NCI-H2196 (cell line): ENCODE results near the gene RABGEF1.
"Not testable (repeated sequence)": the region's sequence is repeated elsewhere in the genome, so short reads cannot be mapped to it uniquely, and the experiment has no call there.

Experiments
- DNase-seq: peaks from one replicate; lab custom pipeline; 2025; ENCODE audit not compliant: unreplicated experiment; lab: John Stamatoyannopoulos, UW

Gene RABGEF1

GRCh38 chr7:66764905-66765304 is 24.4 kb downstream of the RABGEF1 start:
- DNase-seq, result not testable (repeated sequence)

- not testable (repeated sequence) for DNase-seq
Measured at GRCh38 chr7:66765322-66766025, 24.9 kb downstream of the RABGEF1 start.

- DNase-seq, result no peak
Measured at GRCh38 chr7:66766041-66766440, 25.5 kb downstream of the RABGEF1 start.

- not testable (repeated sequence) for DNase-seq
Measured at GRCh38 chr7:66767486-66767885, 27.0 kb downstream of the RABGEF1 start.

- no peak for DNase-seq
Measured at GRCh38 chr7:66768865-66769832, 28.6 kb downstream of the RABGEF1 start.

GRCh38 chr7:66769833-66770512 is 29.4 kb downstream of the RABGEF1 start:
- no peak for DNase-seq

- DNase-seq, result no peak
Measured at GRCh38 chr7:66771795-66772194, 31.3 kb downstream of the RABGEF1 start.

- not testable (repeated sequence) for DNase-seq
Measured at GRCh38 chr7:66773744-66774143, 33.2 kb downstream of the RABGEF1 start.

- not testable (repeated sequence) for DNase-seq
Measured at GRCh38 chr7:66776383-66776782, 35.9 kb downstream of the RABGEF1 start.

- no peak for DNase-seq
Measured at GRCh38 chr7:66776800-66777442, 36.4 kb downstream of the RABGEF1 start.

GRCh38 chr7:66778201-66778600 is 37.7 kb downstream of the RABGEF1 start:
- no peak for DNase-seq

GRCh38 chr7:66779669-66780409 is 39.3 kb downstream of the RABGEF1 start:
- no peak for DNase-seq

- no peak for DNase-seq
Measured at GRCh38 chr7:66781408-66782090, 41.0 kb downstream of the RABGEF1 start.

GRCh38 chr7:66782875-66783274 is 42.3 kb downstream of the RABGEF1 start:
- not testable (repeated sequence) for DNase-seq

GRCh38 chr7:66783887-66784595 is 43.5 kb downstream of the RABGEF1 start:
- not testable (repeated sequence) for DNase-seq

- no peak for DNase-seq
Measured at GRCh38 chr7:66790196-66790595, 49.7 kb downstream of the RABGEF1 start.

- DNase-seq, result no peak
Measured at GRCh38 chr7:66790725-66791124, 50.2 kb downstream of the RABGEF1 start.

GRCh38 chr7:66800591-66800990 is 60.1 kb downstream of the RABGEF1 start:
- no peak for DNase-seq

- no peak for DNase-seq
Measured at GRCh38 chr7:66804001-66804400, 63.5 kb downstream of the RABGEF1 start.
